HepG2 (cell line): ENCODE measurements around the gene EIF5A. TPM values are rescaled to one million over a fixed set of nuclear protein-coding genes. Genes with fewer than 3 reads are reported as not detected.
A peak's percentile ranks its signal among the peaks of the same experiment; 100 is the strongest.

ENCODE experiments used
- DR1 ChIP-seq: sonication (generic); formaldehyde crosslinking; IDR thresholded peaks from 2 replicates; pipeline ENCODE4 v1.8.0; 2021; ENCODE audit warnings: mild to moderate bottlenecking, missing genetic modification reagents, inconsistent platforms
- ERF ChIP-seq: IDR thresholded peaks from 2 replicates; pipeline ENCODE4 v1.6.1; 2018; ENCODE audit warnings: missing biosample characterization, missing genetic modification reagents
- EZH2 ChIP-seq: conservative IDR thresholded peaks from 2 replicates; pipeline ENCODE4 v1.6.1; 2012; ENCODE audit warnings: mild to moderate bottlenecking, low read depth, low read length, moderate library complexity
- FOSL2 ChIP-seq: sonication (generic); formaldehyde crosslinking; IDR thresholded peaks from 2 replicates; pipeline ENCODE4 v1.4.0; 2020; ENCODE audit warnings: missing genetic modification reagents
- FOXP1 ChIP-seq, 2 experiments: fragments of 450-650 bp in 1 of 2; IDR thresholded peaks; 2 replicates each; pipeline ENCODE4 v1.6.1; 2017 to 2018; ENCODE audit warnings: antibody characterized with exemption in 1 of 2
- NFAT5 ChIP-seq: sonication (generic); formaldehyde crosslinking; IDR thresholded peaks from 2 replicates; pipeline ENCODE4 v1.4.0; 2020; ENCODE audit warnings: missing genetic modification reagents
- NFKBIZ ChIP-seq: IDR thresholded peaks from 2 replicates; pipeline ENCODE4 v1.6.1; 2018; ENCODE audit warnings: missing genetic modification reagents, missing compliant biosample characterization
- POGK ChIP-seq: sonication (generic); formaldehyde crosslinking; conservative IDR thresholded peaks from 2 replicates; pipeline ENCODE4 v1.8.0; 2022; ENCODE audit warnings: mild to moderate bottlenecking, moderate library complexity, missing genetic modification reagents
- POLR2A ChIP-seq, 2 experiments: IDR thresholded peaks; 2 replicates each; pipeline ENCODE4 v1.6.1; 2011; ENCODE audit warnings: low read depth in 2 of 2, low read length in 2 of 2, mild to moderate bottlenecking in 1 of 2, moderate library complexity in 1 of 2; ENCODE audit not compliant: insufficient read depth in 1 of 2
- RORA ChIP-seq: sonication (generic); formaldehyde crosslinking; IDR thresholded peaks from 2 replicates; pipeline ENCODE4 v1.5.0; 2020; ENCODE audit warnings: mild to moderate bottlenecking, missing genetic modification reagents, moderate library complexity
- SNAI1 ChIP-seq: sonication (generic); formaldehyde crosslinking; IDR thresholded peaks from 2 replicates; pipeline ENCODE4 v1.5.0; 2020; ENCODE audit warnings: mild to moderate bottlenecking, missing genetic modification reagents, borderline replicate concordance
- SP140L ChIP-seq: sonication (generic); formaldehyde crosslinking; IDR thresholded peaks from 2 replicates; pipeline ENCODE4 v1.4.0; 2020; ENCODE audit warnings: missing genetic modification reagents, borderline replicate concordance
- ZNF552 ChIP-seq: sonication (generic); formaldehyde crosslinking; IDR thresholded peaks from 2 replicates; pipeline ENCODE4 v1.9.0; 2022; ENCODE audit warnings: missing genetic modification reagents, mild to moderate bottlenecking, borderline replicate concordance
- ZNF562 ChIP-seq: sonication (generic); formaldehyde crosslinking; IDR thresholded peaks from 2 replicates; pipeline ENCODE4 v1.8.0; 2022; ENCODE audit warnings: missing genetic modification reagents, borderline replicate concordance
- ZNF879 ChIP-seq: sonication (generic); formaldehyde crosslinking; IDR thresholded peaks from 2 replicates; pipeline ENCODE4 v1.8.1; 2023; ENCODE audit warnings: missing genetic modification reagents
- polyA plus RNA-seq, 8 experiments: library from polyadenylated mRNA; depleted of rRNA in 3 of 8; stranded (reverse) in 7 of 8; unstranded in 1 of 8; fragments of >200 nt; fragmentation: Illumina TruSeq in 4 of 8; extraction: Trizol in 4 of 8; gene quantifications; 2 replicates each; pipeline versions ENCODE4 v1.2.1 to v1.2.3, GENCODE V29; 2011 to 2016; ENCODE audit warnings: low read depth in 4 of 8, missing spikeins in 1 of 8, mixed read lengths in 1 of 8; ENCODE audit not compliant: insufficient read depth in 1 of 8
- total RNA-seq, 5 experiments: library from RNA; depleted of rRNA; stranded (reverse); fragments of >200 nt; fragmentation: Illumina TruSeq; extraction: Trizol; gene quantifications; 2 replicates each; pipeline ENCODE4 v1.2.3, GENCODE V29; 2016; ENCODE audit warnings: low read depth in 1 of 5
- TF ChIP-seq, protein P1 (sequence below): sonication (generic); formaldehyde crosslinking; IDR thresholded peaks from 2 replicates; pipeline ENCODE4 v1.8.0; 2022; ENCODE audit warnings: missing genetic modification reagents, mild to moderate bottlenecking, moderate library complexity, borderline replicate concordance
- TF ChIP-seq, protein P2 (sequence below): sonication (generic); formaldehyde crosslinking; IDR thresholded peaks from 2 replicates; pipeline ENCODE4 v1.8.0; 2022; ENCODE audit warnings: missing genetic modification reagents, mild to moderate bottlenecking, borderline replicate concordance
- TF ChIP-seq, protein P3 (sequence below): sonication (generic); formaldehyde crosslinking; IDR thresholded peaks from 2 replicates; pipeline ENCODE4 v1.4.0; 2020; ENCODE audit warnings: missing genetic modification reagents

Gene EIF5A
- total and polyA plus RNA-seq, 2 of the 13 experiments (the other 11 are each of a cell fraction or from before 2014, with no cell fraction given), result 319 to 337 TPM

- TF ChIP-seq NFAT5 (CRISPR knock-in tag) (no peak), EZH2 (no peak), NFKBIZ (no peak), FOXP1 (IDR thresholded peaks at IDR 0.05) (no peak), FOXP1 (CRISPR knock-in tag; IDR thresholded peaks at IDR 0.05) (no peak), POLR2A (IDR thresholded peaks at IDR 0.05; ENCODE audit: insufficient read depth in 1 of 2, low read depth in 2 of 2, low read length in 2 of 2) (no peak), ZNF879 (CRISPR knock-in tag) (no peak), RORA (CRISPR knock-in tag) (no peak), FOSL2 (CRISPR knock-in tag) (peak; percentile 42), SP140L (no peak), POGK (CRISPR knock-in tag) (peak; percentile 80; the same call in 1 of the 2 replicates), DR1 (CRISPR knock-in tag) (no peak), SNAI1 (CRISPR knock-in tag) (no peak), ZNF552 (CRISPR knock-in tag) (no peak), ZNF562 (no peak), ERF (CRISPR knock-in tag) (peak; percentile 72)
- TF ChIP-seq, protein P1, sequence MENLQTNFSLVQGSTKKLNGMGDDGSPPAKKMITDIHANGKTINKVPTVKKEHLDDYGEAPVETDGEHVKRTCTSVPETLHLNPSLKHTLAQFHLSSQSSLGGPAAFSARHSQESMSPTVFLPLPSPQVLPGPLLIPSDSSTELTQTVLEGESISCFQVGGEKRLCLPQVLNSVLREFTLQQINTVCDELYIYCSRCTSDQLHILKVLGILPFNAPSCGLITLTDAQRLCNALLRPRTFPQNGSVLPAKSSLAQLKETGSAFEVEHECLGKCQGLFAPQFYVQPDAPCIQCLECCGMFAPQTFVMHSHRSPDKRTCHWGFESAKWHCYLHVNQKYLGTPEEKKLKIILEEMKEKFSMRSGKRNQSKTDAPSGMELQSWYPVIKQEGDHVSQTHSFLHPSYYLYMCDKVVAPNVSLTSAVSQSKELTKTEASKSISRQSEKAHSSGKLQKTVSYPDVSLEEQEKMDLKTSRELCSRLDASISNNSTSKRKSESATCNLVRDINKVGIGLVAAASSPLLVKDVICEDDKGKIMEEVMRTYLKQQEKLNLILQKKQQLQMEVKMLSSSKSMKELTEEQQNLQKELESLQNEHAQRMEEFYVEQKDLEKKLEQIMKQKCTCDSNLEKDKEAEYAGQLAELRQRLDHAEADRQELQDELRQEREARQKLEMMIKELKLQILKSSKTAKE, result no peak
- TF ChIP-seq, protein P2, sequence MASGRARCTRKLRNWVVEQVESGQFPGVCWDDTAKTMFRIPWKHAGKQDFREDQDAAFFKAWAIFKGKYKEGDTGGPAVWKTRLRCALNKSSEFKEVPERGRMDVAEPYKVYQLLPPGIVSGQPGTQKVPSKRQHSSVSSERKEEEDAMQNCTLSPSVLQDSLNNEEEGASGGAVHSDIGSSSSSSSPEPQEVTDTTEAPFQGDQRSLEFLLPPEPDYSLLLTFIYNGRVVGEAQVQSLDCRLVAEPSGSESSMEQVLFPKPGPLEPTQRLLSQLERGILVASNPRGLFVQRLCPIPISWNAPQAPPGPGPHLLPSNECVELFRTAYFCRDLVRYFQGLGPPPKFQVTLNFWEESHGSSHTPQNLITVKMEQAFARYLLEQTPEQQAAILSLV (CRISPR knock-in tag), result no peak; the same call in 1 of the 2 replicates
- TF ChIP-seq, protein P3, sequence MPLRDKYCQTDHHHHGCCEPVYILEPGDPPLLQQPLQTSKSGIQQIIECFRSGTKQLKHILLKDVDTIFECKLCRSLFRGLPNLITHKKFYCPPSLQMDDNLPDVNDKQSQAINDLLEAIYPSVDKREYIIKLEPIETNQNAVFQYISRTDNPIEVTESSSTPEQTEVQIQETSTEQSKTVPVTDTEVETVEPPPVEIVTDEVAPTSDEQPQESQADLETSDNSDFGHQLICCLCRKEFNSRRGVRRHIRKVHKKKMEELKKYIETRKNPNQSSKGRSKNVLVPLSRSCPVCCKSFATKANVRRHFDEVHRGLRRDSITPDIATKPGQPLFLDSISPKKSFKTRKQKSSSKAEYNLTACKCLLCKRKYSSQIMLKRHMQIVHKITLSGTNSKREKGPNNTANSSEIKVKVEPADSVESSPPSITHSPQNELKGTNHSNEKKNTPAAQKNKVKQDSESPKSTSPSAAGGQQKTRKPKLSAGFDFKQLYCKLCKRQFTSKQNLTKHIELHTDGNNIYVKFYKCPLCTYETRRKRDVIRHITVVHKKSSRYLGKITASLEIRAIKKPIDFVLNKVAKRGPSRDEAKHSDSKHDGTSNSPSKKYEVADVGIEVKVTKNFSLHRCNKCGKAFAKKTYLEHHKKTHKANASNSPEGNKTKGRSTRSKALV (CRISPR knock-in tag), result no peak; the same call in 1 of the 2 replicates
Measured at GRCh38 chr17:7280519-7281073, 26.8 kb upstream of the EIF5A start (continued).
